Natural killer cell treated with Interleukin-12 subunit alpha and Interleukin-12 subunit beta and Interleukin-15 and Interleukin-18, amount 100 ng/mL, for 72 hours (primary cell): ENCODE measurements around the gene MBNL3. TPM values are rescaled to one million over a fixed set of nuclear protein-coding genes. Genes with fewer than 3 reads are reported as not detected.

ENCODE experiments used
- ATAC-seq, 2 donors: fragments of 150-1000 bp; cut with Tn5 transposase in 1 of 2; sonication (Bioruptor Pico), chemical (Tn5 transposase) in 1 of 2; 2 replicates each; pipeline ENCODE4 v1.10.0; 2021
- DNase-seq: peaks from one replicate; pipeline ENCODE4 v3.0.0; 2022; ENCODE audit warnings: low spot score
- H3K27ac Mint-ChIP-seq, 2 donors: 1 replicate in 1 of 2; 2 replicates in 1 of 2; pipeline ENCODE4 v1.8.0; 2022; ENCODE audit warnings: mixed read lengths in 2 of 2, mild to moderate bottlenecking in 1 of 2, moderate library complexity in 1 of 2
- H3K27me3 Mint-ChIP-seq, 2 donors: 1 replicate in 1 of 2; 2 replicates in 1 of 2; pipeline ENCODE4 v1.8.0; 2022; ENCODE audit warnings: mixed read lengths in 2 of 2
- H3K36me3 Mint-ChIP-seq: one replicate; pipeline ENCODE4 v1.8.0; 2022; ENCODE audit warnings: mixed read lengths
- H3K4me1 Mint-ChIP-seq, 2 donors: 1 replicate in 1 of 2; 2 replicates in 1 of 2; pipeline ENCODE4 v1.8.0; 2022; ENCODE audit warnings: low read depth in 2 of 2, mixed read lengths in 2 of 2, mild to moderate bottlenecking in 1 of 2
- H3K4me3 Mint-ChIP-seq: one replicate; pipeline ENCODE4 v1.8.0; 2022; ENCODE audit warnings: mixed read lengths
- H3K9me3 Mint-ChIP-seq: 2 replicates; pipeline ENCODE4 v1.8.0; 2022; ENCODE audit warnings: mixed read lengths
- total RNA-seq, 2 donors: library from RNA; stranded (reverse); gene quantifications; one replicate each; pipeline ENCODE4 v1.2.3, GENCODE V29; 2022

MBNL3 gene
- total RNA-seq, 2 donors from 2014 or later: 13.3 to 15.5 TPM

- Mint-ChIP-seq H3K27me3 (no peaks in the 10 kb centered on the region), H3K9me3 (no peaks in the 10 kb centered on the region), H3K4me3 (no peak overlapping the region), H3K4me1 (no peaks in the 10 kb centered on the region), H3K36me3 (no peaks in the 10 kb centered on the region), H3K27ac (no peak overlapping the region)
- DNase-seq: no peak
- ATAC-seq: no peak
These were observed 93.8 kb downstream of the MBNL3 start for GRCh38 chrX:132395026-132395425.

- no peak overlapping the region for H3K27ac Mint-ChIP-seq
- no peaks in the 10 kb centered on the region for H3K27me3 Mint-ChIP-seq
- no peaks in the 10 kb centered on the region for H3K4me1 Mint-ChIP-seq
- H3K36me3 Mint-ChIP-seq: no peaks in the 10 kb centered on the region
- no peak overlapping the region for H3K4me3 Mint-ChIP-seq
- DNase-seq: no peak
- ATAC-seq: no peak
- no peaks in the 10 kb centered on the region for H3K9me3 Mint-ChIP-seq
These were observed 94.2 kb downstream of the MBNL3 start for GRCh38 chrX:132394591-132394990.

DNA sequence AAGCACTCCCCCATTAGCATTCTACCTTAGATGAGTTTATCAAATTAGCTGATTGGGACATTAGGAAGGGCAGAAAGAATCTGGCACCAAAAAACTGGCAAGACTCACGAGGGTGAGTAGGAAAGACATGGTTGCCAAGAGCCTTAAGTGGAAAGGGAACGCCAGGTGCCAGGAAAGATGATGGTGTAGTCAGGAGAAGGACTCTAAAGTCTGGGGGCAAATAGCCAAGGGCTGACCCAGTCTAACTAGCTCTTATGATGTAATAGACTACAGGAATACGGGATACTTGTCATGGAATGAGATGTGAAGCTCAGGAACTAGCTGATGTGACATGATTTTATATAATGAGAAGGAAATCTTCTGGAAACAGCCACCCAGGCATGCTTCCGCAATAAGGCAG is 94.8 kb downstream of the MBNL3 start:
- H3K4me3 Mint-ChIP-seq: no peak overlapping the region
- no peak for ATAC-seq
- H3K9me3 Mint-ChIP-seq: no peaks in the 10 kb centered on the region
- no peak for DNase-seq
- H3K4me1 Mint-ChIP-seq: no peaks in the 10 kb centered on the region
- no peaks in the 10 kb centered on the region for H3K36me3 Mint-ChIP-seq
- no peak overlapping the region for H3K27ac Mint-ChIP-seq
- H3K27me3 Mint-ChIP-seq: no peaks in the 10 kb centered on the region

DNA sequence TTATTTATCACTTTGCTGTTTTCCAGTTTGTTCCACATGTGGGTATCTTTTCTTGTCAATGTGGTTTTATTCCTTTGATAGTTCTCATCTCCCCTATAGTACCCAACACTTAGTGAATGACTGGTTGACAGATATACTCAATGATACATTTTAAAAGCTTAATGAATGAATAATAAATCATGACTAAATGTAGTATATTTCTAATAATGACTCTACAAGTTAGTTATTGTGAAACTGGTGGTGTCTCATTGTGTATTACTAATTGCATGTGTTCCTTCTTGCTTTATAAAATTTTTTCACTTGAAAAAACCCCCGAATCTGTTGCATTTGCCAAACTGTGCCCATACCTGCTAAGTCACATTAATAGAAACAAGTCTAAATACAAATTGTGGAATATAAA is 95.4 kb downstream of the MBNL3 start:
- H3K27me3 Mint-ChIP-seq: no peaks in the 10 kb centered on the region
- ATAC-seq (no peak), DNase-seq (no peak)
- no peaks in the 10 kb centered on the region for H3K9me3 Mint-ChIP-seq
- H3K4me1 Mint-ChIP-seq: no peaks in the 10 kb centered on the region
- H3K27ac Mint-ChIP-seq: no peak overlapping the region
- no peak overlapping the region for H3K4me3 Mint-ChIP-seq
- no peaks in the 10 kb centered on the region for H3K36me3 Mint-ChIP-seq

DNA sequence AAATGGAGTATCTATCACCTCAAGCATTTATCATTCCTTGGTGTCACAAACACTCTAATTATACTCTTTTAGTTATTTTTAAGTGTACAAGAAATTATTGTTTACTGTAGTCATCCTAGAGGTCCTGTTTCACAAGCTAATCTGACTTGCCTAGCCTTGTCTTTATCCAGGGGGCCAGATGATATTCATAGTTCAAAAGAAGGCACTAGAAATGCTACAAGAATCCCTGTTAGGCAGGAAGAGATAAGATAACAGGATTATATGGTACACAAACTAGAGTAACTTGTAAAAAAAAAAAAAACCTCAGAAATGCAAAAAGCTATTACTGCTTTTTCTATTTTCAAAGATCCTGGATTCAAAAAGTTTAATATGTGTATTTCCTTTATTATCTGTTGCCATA is 95.8 kb downstream of the MBNL3 start:
- Mint-ChIP-seq H3K27ac (no peak overlapping the region), H3K9me3 (no peaks in the 10 kb centered on the region), H3K4me3 (no peak overlapping the region), H3K4me1 (no peaks in the 10 kb centered on the region), H3K36me3 (no peaks in the 10 kb centered on the region), H3K27me3 (no peaks in the 10 kb centered on the region)
- DNase-seq: no peak
- no peak for ATAC-seq

- no peaks in the 10 kb centered on the region for H3K36me3 Mint-ChIP-seq
- H3K9me3 Mint-ChIP-seq: no peaks in the 10 kb centered on the region
- no peaks in the 10 kb centered on the region for H3K4me1 Mint-ChIP-seq
- H3K27me3 Mint-ChIP-seq: no peaks in the 10 kb centered on the region
- H3K4me3 Mint-ChIP-seq: no peak overlapping the region
- ATAC-seq (no peak), DNase-seq (no peak)
- H3K27ac Mint-ChIP-seq: no peak overlapping the region
These were observed 98.0 kb downstream of the MBNL3 start for GRCh38 chrX:132390792-132391191.

DNA sequence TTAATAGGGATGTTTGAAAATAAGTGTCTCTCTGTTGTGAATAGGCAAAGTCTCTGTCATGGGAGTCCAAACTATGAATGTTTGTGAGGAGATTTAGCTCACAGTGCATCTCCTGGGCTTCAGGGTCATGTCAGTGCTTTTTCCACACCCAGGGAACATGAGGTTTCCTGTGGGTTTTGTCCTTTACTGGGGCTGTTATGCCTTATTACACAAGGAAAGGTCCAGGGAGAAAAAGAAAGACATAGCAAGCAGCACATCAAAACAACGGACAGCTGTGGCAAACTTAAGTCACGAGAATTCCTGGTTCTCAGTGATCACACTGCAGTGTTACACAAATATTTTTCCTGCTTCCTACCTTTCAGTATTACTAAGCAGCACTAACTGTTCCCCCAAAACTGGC is 99.4 kb downstream of the MBNL3 start:
- H3K9me3 Mint-ChIP-seq: no peaks in the 10 kb centered on the region
- ATAC-seq: no peak
- H3K36me3 Mint-ChIP-seq: no peaks in the 10 kb centered on the region
- H3K27ac Mint-ChIP-seq: no peak overlapping the region
- no peaks in the 10 kb centered on the region for H3K4me1 Mint-ChIP-seq
- no peak overlapping the region for H3K4me3 Mint-ChIP-seq
- DNase-seq: no peak
- no peaks in the 10 kb centered on the region for H3K27me3 Mint-ChIP-seq

GRCh38 chrX:132388371-132388770 is 100.5 kb downstream of the MBNL3 start:
- Mint-ChIP-seq H3K4me1 (no peaks in the 10 kb centered on the region), H3K4me3 (no peak overlapping the region), H3K27me3 (no peaks in the 10 kb centered on the region), H3K27ac (no peak overlapping the region), H3K9me3 (no peaks in the 10 kb centered on the region), H3K36me3 (no peaks in the 10 kb centered on the region)
- ATAC-seq: no peak
- DNase-seq: no peak

DNA sequence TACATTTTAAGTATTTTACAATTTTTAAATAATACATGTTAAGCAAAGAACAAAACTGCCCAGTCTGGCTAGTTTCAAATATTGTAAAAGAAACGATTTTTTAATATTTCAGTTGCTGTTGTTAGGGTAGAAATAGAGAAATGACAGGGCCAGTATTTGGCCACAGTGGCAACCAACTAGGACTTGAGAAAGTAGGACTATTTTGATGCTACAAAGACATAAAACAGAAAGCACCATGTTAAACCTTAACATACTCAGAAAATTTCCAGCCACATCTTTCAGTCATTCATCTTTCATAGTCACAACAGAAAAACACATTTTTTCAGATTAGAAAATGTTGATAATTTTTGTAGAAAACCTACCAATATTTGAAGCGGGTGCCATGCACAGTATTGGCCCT is 104.5 kb downstream of the MBNL3 start:
- H3K27me3 Mint-ChIP-seq: peaks cover 0 to 14% of the 10 kb centered on the region in 2 donors
- H3K27ac Mint-ChIP-seq: no peak overlapping the region
- no peak for ATAC-seq
- H3K4me1 Mint-ChIP-seq: no peaks in the 10 kb centered on the region
- peaks cover 5% of the 10 kb centered on the region for H3K36me3 Mint-ChIP-seq
- H3K4me3 Mint-ChIP-seq: no peak overlapping the region
- H3K9me3 Mint-ChIP-seq: no peaks in the 10 kb centered on the region
- no peak for DNase-seq

- ATAC-seq (no peak), DNase-seq (no peak)
- no peak overlapping the region for H3K27ac Mint-ChIP-seq
- H3K4me1 Mint-ChIP-seq: no peaks in the 10 kb centered on the region
- H3K27me3 Mint-ChIP-seq: peaks cover 0 to 16% of the 10 kb centered on the region in 2 donors
- no peak overlapping the region for H3K4me3 Mint-ChIP-seq
- H3K36me3 Mint-ChIP-seq: peaks cover 5% of the 10 kb centered on the region
- no peaks in the 10 kb centered on the region for H3K9me3 Mint-ChIP-seq
These were observed 106.8 kb downstream of the MBNL3 start for GRCh38 chrX:132382068-132382467.

DNA sequence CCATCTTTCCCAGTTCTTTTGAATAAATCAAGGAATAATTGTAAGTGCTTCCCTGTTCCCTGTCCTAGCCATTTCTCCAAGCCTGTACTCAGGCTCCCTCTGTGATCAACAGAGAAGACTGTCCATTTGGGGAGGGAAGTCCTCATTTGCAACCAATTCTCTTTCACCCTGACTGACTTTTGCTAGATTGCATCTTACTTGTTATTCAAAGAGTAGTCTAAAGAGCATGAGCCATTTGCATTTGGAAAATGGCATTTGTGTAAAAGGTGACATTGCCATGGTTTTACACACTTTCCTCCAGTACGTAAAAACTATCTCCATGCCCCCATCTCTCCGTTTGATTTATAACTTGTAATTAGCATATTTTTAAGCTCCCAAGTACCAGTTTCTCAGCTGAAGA is 110.6 kb downstream of the MBNL3 start:
- no peak overlapping the region for H3K27ac Mint-ChIP-seq
- peaks cover 5% of the 10 kb centered on the region for H3K36me3 Mint-ChIP-seq
- no peak for DNase-seq
- peaks cover 0 to 19% of the 10 kb centered on the region in 2 donors for H3K27me3 Mint-ChIP-seq
- no peak overlapping the region for H3K4me3 Mint-ChIP-seq
- no peaks in the 10 kb centered on the region for H3K9me3 Mint-ChIP-seq
- no peak for ATAC-seq
- H3K4me1 Mint-ChIP-seq: no peaks in the 10 kb centered on the region

DNA sequence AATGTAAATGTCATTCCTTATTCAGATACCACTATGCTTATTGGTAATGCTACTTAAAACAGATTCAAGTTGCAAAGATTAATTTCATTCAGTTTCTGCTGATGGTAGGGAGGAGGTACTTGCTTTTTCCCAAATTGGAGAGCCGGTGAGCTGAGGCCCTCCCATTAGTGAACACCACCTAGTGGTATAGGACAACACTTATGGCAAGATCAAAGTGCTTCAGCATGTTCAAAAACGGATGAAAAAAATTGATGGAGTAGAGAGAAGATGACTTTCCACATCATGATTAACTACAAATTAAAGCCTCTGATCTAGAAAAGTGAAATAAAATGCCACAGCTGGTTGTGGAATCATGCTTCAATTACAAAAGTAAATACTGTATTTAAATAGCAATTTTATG is 112.9 kb downstream of the MBNL3 start:
- DNase-seq (no peak), ATAC-seq (no peak)
- Mint-ChIP-seq H3K4me3 (no peak overlapping the region), H3K9me3 (no peaks in the 10 kb centered on the region), H3K4me1 (no peaks in the 10 kb centered on the region), H3K36me3 (no peaks in the 10 kb centered on the region), H3K27me3 (peaks cover 0 to 8% of the 10 kb centered on the region in 2 donors), H3K27ac (no peak overlapping the region)

- no peak overlapping the region for H3K4me3 Mint-ChIP-seq
- peaks cover 0 to 6% of the 10 kb centered on the region in 2 donors for H3K27me3 Mint-ChIP-seq
- DNase-seq (no peak), ATAC-seq (no peak)
- no peak overlapping the region for H3K27ac Mint-ChIP-seq
- no peaks in the 10 kb centered on the region for H3K9me3 Mint-ChIP-seq
- H3K4me1 Mint-ChIP-seq: no peaks in the 10 kb centered on the region
- H3K36me3 Mint-ChIP-seq: no peaks in the 10 kb centered on the region
These were observed 115.2 kb downstream of the MBNL3 start for GRCh38 chrX:132373610-132374009.

DNA sequence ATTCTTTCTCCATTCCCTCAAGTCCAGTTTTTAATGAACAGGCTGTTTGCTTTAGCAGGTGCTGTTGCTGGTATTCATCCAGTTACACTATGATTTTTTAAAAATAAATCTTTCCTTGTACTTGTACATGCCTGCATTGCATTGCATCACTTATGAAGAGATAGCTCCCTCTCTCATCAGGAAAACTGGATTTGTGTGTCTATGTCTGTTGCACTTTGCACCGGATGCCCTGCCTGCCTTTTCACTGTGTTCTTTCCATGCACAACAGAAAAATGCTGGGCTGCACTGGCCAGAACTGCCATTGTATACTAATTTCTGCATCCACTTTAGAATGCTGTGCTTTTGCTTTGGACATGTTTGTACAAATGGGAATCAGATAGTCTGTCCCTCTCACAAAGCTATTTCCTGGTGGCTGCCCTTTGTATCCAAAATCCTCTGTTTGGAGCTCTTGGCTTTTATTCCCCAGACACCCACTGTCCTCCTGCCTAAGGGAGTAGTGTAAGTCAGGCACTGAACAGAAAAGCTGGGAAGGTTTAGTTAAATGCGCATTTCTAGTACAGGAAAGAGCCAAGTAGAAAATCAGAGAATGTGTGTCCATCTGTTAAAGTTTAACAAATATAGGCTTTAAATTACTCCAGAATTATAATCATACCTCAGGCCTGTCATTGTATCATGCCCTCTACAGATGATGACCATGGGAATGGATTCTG is 119.1 kb downstream of the MBNL3 start:
- Mint-ChIP-seq H3K27ac (no peak overlapping the region), H3K36me3 (no peaks in the 10 kb centered on the region), H3K4me1 (no peaks in the 10 kb centered on the region), H3K27me3 (peaks cover 0 to 7% of the 10 kb centered on the region in 2 donors), H3K4me3 (no peak overlapping the region), H3K9me3 (no peaks in the 10 kb centered on the region)
- ATAC-seq: no peak
- no peak for DNase-seq

GRCh38 chrX:132367984-132368383 is 120.9 kb downstream of the MBNL3 start:
- H3K9me3 Mint-ChIP-seq: no peaks in the 10 kb centered on the region
- ATAC-seq (no peak), DNase-seq (no peak)
- H3K27ac Mint-ChIP-seq: no peak overlapping the region
- H3K36me3 Mint-ChIP-seq: no peaks in the 10 kb centered on the region
- H3K4me1 Mint-ChIP-seq: no peaks in the 10 kb centered on the region
- H3K4me3 Mint-ChIP-seq: no peak overlapping the region
- peaks cover 0 to 4% of the 10 kb centered on the region in 2 donors for H3K27me3 Mint-ChIP-seq
